Posterior vena cava (tissue), 2 donors: ENCODE results near the gene PALM3. TPM values are rescaled to one million over a fixed set of nuclear protein-coding genes. Genes with fewer than 3 reads are reported as not detected.
"Not testable (repeated sequence)": the region's sequence is repeated elsewhere in the genome, so short reads cannot be mapped to it uniquely, and the experiment has no call there.

Experiments used
- DNase-seq: peaks from one replicate; pipeline ENCODE4 v3.0.0-alpha.2; 2020; ENCODE audit warnings: low spot score
- intact Hi-C, 2 donors: fragments of 100-400 bp; cut with DNase I; formaldehyde crosslinking; loops; one replicate each; pipeline versions ENCODE4 v1.14.1 to v1.14.2; 2022 to 2023
- total RNA-seq, 2 donors: library from RNA; stranded (reverse); fragmentation: NEBNext Ultra II Directional; extraction: Animal tissue kit (Norgen Biotek cat#: 25700); gene quantifications; one replicate each; pipeline ENCODE4 v1.2.1, GENCODE V29; 2021
- donor health status: DM: yes; HTN: yes; CAD: no.
- donor health status: DM: yes; HTN: yes; CAD: no.

Gene PALM3
- total RNA-seq, 2 donors from 2014 or later = 0.74 TPM; not detected in 1

- intact Hi-C loops = no loop called here
- DNase-seq = no peak
These were observed 1.2 kb upstream of the PALM3 start for GRCh38 chr19:14063105-14063504.

- intact Hi-C loops = no loop called here
- no peak for DNase-seq
These were observed 631 bp upstream of the PALM3 start for GRCh38 chr19:14062558-14062855.

- no peak for DNase-seq
- intact Hi-C loops = no loop called here
These were observed 661 bp downstream of the PALM3 start for GRCh38 chr19:14061081-14061749.

DNA sequence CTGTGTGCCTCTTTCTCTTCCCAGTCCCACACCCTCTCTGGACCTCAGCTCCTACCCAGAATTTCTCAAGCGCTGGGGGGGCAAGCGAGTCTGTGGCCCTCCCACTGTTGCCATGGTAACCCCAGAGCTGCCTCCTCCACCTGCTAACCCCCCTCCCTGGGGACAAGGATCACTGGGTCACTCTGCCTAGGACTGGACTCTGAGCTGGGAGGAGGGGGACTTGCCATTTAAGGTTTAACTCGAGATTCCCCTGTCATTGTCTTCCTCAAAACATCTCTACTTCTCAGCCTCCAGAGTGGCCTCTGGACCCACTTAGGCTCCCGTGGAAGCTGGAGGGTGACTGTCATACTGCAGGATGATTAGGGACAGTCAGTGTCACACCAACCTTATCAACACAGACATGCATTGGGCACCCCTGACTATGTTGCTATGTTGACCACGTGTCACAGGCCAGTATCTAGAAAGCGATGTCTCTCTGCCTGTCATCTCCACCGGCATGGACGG lies 2.2 kb downstream of the PALM3 start:
- intact Hi-C loops = no loop called here
- DNase-seq = no peak

- intact Hi-C loops = no loop called here
- no peak for DNase-seq
These were observed 2.8 kb downstream of the PALM3 start for GRCh38 chr19:14059093-14059480.

DNA sequence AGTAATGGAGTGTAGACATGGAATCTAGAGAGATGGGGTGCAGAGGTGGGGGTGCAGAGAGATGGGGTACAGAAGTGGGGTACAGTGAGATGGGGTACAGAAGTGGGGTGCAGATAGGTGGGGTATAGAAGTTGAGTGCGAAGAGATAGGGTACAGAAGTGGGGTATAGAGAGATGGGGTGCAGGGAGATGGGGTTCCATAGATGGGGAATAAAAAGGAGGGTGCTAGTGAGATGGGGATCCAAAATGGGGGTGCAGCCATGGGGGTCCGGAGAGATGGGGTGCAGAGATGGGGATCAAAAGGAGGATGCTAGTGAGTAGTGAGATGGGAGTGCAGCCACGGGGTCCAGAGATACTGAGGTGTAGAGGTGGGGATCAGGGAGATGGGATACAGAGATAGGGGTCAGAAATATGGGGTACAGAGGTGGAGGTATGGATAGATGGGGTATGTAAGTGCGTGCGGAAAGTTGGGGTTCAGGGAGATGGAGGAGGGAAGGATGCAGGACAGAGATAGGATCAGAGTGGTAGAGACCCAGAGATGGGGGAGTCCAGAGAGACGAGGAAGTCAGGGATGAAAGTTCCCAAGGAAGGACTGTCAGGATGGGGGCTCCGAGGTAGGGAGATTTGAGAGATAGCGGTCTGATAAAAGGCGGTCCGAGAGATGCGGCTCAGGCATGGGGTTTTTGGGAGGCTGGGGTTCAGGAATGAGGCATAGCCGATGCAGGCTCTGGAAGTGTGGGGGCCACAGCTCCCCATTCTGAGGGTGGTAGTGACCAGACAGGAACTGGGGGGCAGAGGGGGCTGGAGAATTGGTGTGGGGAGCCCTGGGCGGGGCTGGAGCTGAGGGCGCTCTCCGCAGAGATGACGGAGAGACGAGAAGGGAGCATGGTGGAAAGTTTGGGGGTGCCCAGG lies 3.4 kb downstream of the PALM3 start:
- intact Hi-C loops = no loop called here
- DNase-seq = no peak

DNA sequence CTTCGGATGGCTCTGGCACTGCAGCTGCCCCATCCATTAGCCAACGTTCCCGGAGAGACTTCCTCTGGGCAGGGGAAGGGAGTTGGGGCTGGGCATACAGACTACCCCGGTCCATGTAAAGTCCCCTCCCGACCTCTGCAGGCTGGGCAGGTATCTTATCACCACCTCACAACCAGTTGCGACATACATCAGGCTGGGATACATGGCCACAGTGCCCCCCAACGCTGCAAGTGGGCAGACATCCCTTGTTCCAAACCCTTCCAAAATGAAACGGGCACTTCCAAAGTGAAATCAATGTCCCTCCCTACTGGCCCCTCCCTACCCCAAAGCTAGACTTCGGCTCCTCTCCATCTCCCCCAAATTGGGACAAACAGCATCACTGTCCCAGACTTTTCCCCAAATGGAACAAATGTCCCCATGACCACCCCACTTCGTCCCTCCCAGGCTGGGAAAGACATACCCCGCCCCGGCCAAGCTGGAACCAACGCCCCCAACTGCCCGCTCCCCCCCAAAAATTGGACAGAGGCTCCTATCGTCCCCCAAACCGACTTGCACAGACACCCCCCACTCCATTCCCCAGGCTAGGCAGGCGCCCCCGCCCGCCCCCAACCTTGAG lies 5.0 kb downstream of the PALM3 start:
- intact Hi-C loops = no loop called here
- DNase-seq = no peak

DNA sequence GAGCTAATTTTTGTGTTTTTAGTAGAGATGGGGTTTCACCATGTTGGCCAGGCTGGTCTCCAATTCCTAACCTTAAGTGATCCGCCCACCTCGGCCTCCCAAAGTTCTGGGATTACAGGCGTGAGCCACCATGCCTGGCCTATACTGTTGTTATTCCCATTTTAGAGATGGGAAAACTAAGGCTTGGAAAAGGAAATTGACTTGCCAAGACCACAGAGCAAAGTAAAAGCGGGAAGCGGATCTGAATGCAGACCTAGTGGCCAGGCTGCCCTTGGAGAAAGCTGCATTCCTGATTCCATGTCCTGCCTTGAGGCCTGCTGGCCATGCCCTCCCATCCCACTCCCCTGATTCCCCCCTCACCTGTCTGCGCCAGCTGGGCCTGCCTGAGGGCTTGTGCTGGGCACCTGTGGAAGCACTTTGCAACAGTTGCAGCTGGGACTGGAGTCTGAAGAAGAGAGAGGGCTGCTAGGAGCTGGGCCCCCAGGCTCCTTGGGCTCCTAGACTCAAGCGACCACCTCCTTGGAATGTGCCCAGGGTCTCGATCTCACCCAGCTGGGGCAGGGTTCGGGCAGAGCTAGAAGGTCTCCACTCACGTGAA lies 5.7 kb downstream of the PALM3 start:
- intact Hi-C loops = no loop called here

DNA sequence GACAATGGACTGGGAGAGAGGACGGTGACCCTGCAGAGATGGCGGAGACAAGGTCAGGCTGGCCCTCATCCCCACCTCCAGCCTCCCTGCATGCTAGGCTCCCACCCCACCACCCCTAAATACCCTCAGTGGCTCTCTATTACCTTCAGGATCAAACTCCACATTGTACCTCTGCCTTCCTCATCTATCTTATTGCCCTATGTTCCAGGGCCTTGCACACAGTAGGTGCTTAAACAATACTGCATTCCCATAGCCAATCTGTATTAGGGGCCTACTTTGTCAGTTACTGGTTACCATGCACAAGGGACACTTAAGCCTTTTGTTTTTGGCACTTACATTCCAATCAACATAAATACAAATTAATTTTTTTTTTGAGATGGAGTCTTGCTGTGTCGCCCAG lies 6.5 kb downstream of the PALM3 start:
- intact Hi-C loops = no loop called here
- no peak for DNase-seq

More for the DNA sequence above, 5.7 kb downstream of the PALM3 start:
- DNase-seq = no peak

GRCh38 chr19:14054721-14055120 lies 7.2 kb downstream of the PALM3 start:
- no peak for DNase-seq
- intact Hi-C loops = no loop called here

GRCh38 chr19:14054099-14054498 lies 7.8 kb downstream of the PALM3 start:
- intact Hi-C loops = no loop called here
- no peak for DNase-seq

- DNase-seq = no peak
- intact Hi-C loops = no loop called here
These were observed 8.4 kb downstream of the PALM3 start for GRCh38 chr19:14053500-14053899.

DNA sequence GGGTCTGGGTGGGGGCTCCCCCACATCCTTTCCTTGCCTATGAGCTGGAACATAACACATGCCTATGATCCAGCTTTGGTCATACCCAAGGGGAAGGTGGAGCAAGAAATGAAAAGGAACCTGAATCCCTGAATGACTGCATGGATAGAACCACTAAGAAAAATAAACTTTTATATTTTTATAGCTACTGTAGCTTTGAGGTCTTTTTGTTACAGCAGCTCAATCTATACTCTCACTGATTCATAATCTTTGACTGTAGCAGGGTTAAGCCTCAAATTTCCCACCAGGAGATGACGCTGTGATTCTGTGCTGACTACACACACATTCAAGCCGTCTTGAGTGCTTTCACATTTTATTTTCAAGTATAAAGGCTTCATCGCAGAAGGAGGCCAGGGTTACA lies 8.8 kb downstream of the PALM3 start:
- DNase-seq = no peak
- intact Hi-C loops = no loop called here

DNA sequence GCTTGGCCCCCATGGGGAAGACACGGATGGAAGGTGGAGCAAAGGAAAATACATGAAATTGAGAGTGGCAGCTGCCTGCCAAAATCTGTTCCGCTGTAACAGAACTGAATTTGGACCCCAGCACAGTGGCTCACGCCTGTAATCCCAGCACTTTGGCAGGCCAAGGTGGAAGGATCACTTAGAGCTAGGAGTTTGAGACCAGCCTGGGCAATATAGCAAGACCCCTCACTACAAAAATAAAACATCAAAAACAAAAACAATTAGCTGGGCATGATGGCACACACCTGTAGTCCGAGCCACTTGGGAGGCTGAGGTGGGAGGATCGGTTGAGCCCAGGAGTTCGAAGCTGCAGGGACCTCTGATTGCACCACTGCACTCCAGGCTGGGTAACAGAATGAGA lies 9.4 kb downstream of the PALM3 start:
- intact Hi-C loops = no loop called here
- DNase-seq = no peak

DNA sequence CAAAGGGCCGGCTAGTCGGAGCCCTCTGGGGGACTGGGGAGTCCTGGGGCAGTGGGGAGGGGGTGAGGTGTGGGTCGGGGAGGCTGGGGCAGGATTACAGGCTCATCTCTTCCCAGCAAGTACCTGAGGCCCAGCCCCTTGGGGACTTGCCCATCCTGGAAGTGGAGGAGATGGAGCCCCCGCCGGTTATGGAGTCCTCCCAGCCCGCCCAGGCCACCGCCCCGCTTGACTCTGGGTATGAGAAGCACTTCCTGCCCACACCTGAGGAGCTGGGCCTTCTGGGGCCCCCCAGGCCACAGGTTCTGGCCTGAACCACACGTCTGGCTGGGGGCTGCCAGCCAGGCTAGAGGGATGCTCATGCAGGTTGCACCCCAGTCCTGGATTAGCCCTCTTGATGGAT lies 9.9 kb downstream of the PALM3 start:
- intact Hi-C loops = no loop called here
- DNase-seq = no peak

DNA sequence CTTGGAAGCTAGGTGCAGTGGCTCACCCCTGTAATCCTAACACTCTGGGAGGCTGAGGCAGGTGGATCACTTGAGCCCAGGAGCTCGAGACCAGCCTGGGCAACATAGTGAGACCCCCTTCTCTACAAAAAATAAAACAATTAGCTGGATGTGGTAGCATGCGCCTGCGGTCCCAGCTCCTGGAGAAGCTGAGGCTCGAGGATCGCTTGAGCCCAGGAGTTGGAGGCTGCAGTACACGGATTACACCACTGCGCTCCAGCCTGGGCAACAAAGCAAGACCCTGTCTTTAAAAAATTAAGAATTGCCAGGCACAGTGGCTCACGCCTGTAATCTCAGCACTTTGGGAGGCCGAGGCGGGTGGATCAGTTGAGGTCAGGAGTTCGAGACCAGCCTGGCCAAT lies 10.9 kb downstream of the PALM3 start:
- DNase-seq, intact Hi-C loops: not testable (repeated sequence)

DNA sequence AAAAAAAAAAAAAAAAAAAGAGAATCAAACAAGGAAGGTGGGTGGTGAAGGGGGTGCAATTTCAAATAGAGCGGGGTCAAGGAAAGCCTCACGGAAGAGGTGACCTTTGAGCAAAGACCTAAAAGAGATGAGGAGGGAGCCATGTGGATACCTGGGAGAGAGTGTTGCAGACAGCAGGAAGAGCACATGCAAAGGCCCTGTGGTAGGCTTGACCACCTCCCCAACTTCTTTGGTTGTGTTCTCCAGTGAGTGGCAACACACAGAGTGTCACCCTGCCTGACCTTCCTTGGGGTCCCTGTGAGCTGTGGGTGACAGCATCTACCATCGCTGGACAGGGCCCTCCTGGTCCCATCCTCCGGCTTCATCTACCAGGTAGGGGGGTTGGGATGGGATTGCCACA lies 11.4 kb downstream of the PALM3 start:
- intact Hi-C loops = no loop called here
- DNase-seq = no peak

- intact Hi-C loops = no loop called here
- no peak for DNase-seq
These were observed 13.3 kb downstream of the PALM3 start for GRCh38 chr19:14048443-14049153.

GRCh38 chr19:14047866-14048265 lies 14.0 kb downstream of the PALM3 start:
- DNase-seq, intact Hi-C loops: not testable (repeated sequence)
